K562 (cell line): ENCODE measurements around the gene AGO3.

Source experiments
- CTCF ChIP-seq, 3 experiments: IDR thresholded peaks in 2 of 3; conservative IDR thresholded peaks in 1 of 3; 2 replicates each; pipeline ENCODE4 v1.5.1; 2011 to 2012; ENCODE audit warnings: low read length in 3 of 3, mild to moderate bottlenecking in 3 of 3, control low read depth in 2 of 3, improper control_type of control experiment in 1 of 3, inconsistent platforms in 1 of 3, low read depth in 1 of 3, mixed read lengths in 1 of 3, moderate library complexity in 1 of 3; ENCODE audit not compliant: insufficient read depth in 2 of 3
- HNRNPUL1 ChIP-seq: fragments of 200-400 bp; formaldehyde crosslinking; IDR thresholded peaks from 2 replicates; pipeline ENCODE4 v1.6.1; 2017; ENCODE audit warnings: low read length
- RFX5 ChIP-seq: IDR thresholded peaks from 2 replicates; pipeline ENCODE4 v1.6.1; 2011; ENCODE audit warnings: low read depth, mild to moderate bottlenecking, improper control_type of control experiment, low read length
- TBP ChIP-seq: optimal IDR thresholded peaks from 2 replicates; pipeline ENCODE3; 2011; ENCODE audit warnings: low read depth, low read length, improper control_type of control experiment
- YBX1 ChIP-seq: fragments of 450-650 bp; IDR thresholded peaks from 2 replicates; pipeline ENCODE4 v1.7.1; 2016; ENCODE audit warnings: mild to moderate bottlenecking
- ZNF3 ChIP-seq: fragments of 250-450 bp; sonication (Bioruptor Pico); IDR thresholded peaks from 2 replicates; pipeline ENCODE4 v1.5.0; 2021; ENCODE audit warnings: mild to moderate bottlenecking, moderate library complexity
- TF ChIP-seq, protein P1 (sequence below), 2 experiments: fragments of 450-650 bp; formaldehyde crosslinking in 1 of 2; IDR thresholded peaks; 2 replicates each; pipeline versions ENCODE4 v1.4.0 to v1.6.1; 2014 to 2020; ENCODE audit warnings: mild to moderate bottlenecking in 2 of 2, borderline replicate concordance in 1 of 2, low read depth in 1 of 2

GRCh38 chr1:35931446-35932157, 697 bp downstream of the AGO3 start:
- no peak for TF ChIP-seq TBP
- TF ChIP-seq, protein P1, sequence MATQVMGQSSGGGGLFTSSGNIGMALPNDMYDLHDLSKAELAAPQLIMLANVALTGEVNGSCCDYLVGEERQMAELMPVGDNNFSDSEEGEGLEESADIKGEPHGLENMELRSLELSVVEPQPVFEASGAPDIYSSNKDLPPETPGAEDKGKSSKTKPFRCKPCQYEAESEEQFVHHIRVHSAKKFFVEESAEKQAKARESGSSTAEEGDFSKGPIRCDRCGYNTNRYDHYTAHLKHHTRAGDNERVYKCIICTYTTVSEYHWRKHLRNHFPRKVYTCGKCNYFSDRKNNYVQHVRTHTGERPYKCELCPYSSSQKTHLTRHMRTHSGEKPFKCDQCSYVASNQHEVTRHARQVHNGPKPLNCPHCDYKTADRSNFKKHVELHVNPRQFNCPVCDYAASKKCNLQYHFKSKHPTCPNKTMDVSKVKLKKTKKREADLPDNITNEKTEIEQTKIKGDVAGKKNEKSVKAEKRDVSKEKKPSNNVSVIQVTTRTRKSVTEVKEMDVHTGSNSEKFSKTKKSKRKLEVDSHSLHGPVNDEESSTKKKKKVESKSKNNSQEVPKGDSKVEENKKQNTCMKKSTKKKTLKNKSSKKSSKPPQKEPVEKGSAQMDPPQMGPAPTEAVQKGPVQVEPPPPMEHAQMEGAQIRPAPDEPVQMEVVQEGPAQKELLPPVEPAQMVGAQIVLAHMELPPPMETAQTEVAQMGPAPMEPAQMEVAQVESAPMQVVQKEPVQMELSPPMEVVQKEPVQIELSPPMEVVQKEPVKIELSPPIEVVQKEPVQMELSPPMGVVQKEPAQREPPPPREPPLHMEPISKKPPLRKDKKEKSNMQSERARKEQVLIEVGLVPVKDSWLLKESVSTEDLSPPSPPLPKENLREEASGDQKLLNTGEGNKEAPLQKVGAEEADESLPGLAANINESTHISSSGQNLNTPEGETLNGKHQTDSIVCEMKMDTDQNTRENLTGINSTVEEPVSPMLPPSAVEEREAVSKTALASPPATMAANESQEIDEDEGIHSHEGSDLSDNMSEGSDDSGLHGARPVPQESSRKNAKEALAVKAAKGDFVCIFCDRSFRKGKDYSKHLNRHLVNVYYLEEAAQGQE (IDR thresholded peaks at IDR 0.05; ENCODE audit: borderline replicate concordance), result no peak
- TF ChIP-seq, protein P1 (CRISPR knock-in tag; IDR thresholded peaks at IDR 0.05; ENCODE audit: low read depth), result no peak
- TF ChIP-seq ZNF3 (CRISPR knock-in tag), result no peak
- TF ChIP-seq CTCF (IDR thresholded peaks at IDR 0.05 in 2 of 3, conservative IDR thresholded peaks at IDR 0.05 in 1 of 3; ENCODE audit: insufficient read depth in 2 of 3, low read depth in 1 of 3, low read length in 3 of 3), result no peak
- no peak for TF ChIP-seq RFX5
- TF ChIP-seq HNRNPUL1, result no peak
- no peak for TF ChIP-seq YBX1
